Colonic mucosa (tissue), 4 donors: ENCODE data around the gene CPO. TPM values are rescaled to one million over a fixed set of nuclear protein-coding genes. Genes with fewer than 3 reads are reported as not detected.

Source experiments
- DNase-seq: peaks from one replicate; pipeline ENCODE4 v3.0.0-alpha.2; 2020
- H3K27ac ChIP-seq: fragments of 200-600 bp; one replicate; pipeline ENCODE4 v1.8.0; 2021
- H3K27me3 ChIP-seq: fragments of 200-600 bp; one replicate; pipeline ENCODE4 v1.8.0; 2021
- H3K36me3 ChIP-seq: fragments of 200-600 bp; one replicate; pipeline ENCODE4 v1.8.0; 2021
- H3K4me1 ChIP-seq: fragments of 200-600 bp; one replicate; pipeline ENCODE4 v1.8.0; 2021; ENCODE audit warnings: mild to moderate bottlenecking
- H3K4me3 ChIP-seq: fragments of 200-600 bp; one replicate; pipeline ENCODE4 v1.8.0; 2021
- H3K9ac ChIP-seq, 2 donors: one replicate each; pipeline ENCODE4 v1.7.0; 2013; ENCODE audit warnings: control low read depth in 2 of 2, low read depth in 2 of 2, low read length in 2 of 2
- H3K9me3 ChIP-seq: fragments of 200-600 bp; one replicate; pipeline ENCODE4 v1.8.0; 2021
- intact Hi-C: fragments of 100-400 bp; cut with DNase I; formaldehyde crosslinking; loops from one replicate; pipeline ENCODE4 v1.14.1; 2022
- total RNA-seq, 2 donors: library from RNA; stranded (reverse); fragmentation: NEBNext Ultra II Directional in 1 of 2; extraction: Animal tissue kit (Norgen Biotek cat#: 25700) in 1 of 2; gene quantifications; one replicate each; pipeline ENCODE4 v1.2.1, GENCODE V29; 2021
- TF ChIP-seq, protein P1 (sequence below): fragments of 200-600 bp; IDR thresholded peaks from one replicate; pipeline ENCODE4 v1.8.0; 2022; ENCODE audit warnings: antibody characterized with exemption, mild to moderate bottlenecking
- donor health status: healthy.
- donor health status: DM: no; HTN: no; CAD: no.
- donor health status: DM: no; HTN: no; CAD: no.

CPO gene
- total RNA-seq, 2 donors from 2014 or later, result not detected

DNA sequence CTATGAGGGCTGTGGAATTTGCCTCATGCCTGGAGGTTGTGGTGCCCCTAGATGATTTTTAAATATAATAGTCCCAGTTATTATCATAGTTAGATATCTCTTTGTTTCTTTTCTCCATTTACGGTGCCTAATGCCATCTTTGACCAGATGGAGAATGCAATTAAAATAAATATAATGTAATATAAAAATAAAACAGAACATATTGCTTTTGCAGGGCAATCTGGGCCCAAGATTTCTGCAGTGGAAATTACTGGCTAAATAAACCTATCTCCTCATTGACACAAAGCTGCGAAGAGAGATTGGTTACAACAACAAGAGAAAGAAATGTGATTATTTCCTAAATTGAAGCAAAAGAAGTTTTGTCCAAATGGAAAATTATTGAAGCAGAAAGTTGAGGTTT is 51.8 kb downstream of the CPO start:
- H3K36me3 ChIP-seq, result no peaks in the 10 kb centered on the region
- intact Hi-C loops, result no loop called here

DNA sequence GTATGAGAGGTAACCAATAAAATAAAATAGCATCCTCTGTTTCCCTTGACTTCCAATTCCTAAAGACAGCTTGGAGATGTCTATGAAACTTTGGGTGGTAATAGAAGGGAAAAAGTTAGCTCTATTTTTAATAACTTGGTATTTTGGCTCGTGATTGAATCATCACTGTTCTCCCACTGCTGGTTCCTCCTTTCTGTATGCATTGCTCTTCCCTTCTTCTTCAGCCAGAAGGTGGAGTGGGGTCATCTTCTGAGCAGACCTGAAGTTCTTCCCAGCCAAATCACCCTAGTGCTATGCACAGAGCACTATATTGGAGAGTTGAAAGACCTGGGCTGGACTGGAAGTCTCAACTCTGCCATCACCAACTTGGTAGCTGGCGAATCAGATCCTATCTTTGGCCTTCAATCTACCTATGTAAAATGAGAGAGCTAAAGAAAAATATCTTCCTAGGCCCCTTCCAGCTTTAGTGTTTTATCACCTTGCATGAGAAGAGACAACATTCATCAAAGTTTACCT is 54.1 kb downstream of the CPO start:
- TF ChIP-seq, protein P1, sequence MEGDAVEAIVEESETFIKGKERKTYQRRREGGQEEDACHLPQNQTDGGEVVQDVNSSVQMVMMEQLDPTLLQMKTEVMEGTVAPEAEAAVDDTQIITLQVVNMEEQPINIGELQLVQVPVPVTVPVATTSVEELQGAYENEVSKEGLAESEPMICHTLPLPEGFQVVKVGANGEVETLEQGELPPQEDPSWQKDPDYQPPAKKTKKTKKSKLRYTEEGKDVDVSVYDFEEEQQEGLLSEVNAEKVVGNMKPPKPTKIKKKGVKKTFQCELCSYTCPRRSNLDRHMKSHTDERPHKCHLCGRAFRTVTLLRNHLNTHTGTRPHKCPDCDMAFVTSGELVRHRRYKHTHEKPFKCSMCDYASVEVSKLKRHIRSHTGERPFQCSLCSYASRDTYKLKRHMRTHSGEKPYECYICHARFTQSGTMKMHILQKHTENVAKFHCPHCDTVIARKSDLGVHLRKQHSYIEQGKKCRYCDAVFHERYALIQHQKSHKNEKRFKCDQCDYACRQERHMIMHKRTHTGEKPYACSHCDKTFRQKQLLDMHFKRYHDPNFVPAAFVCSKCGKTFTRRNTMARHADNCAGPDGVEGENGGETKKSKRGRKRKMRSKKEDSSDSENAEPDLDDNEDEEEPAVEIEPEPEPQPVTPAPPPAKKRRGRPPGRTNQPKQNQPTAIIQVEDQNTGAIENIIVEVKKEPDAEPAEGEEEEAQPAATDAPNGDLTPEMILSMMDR, result no peak
- H3K36me3 ChIP-seq, result no peaks in the 10 kb centered on the region
- no peaks in the 10 kb centered on the region for H3K9me3 ChIP-seq
- no peaks in the 10 kb centered on the region for H3K27me3 ChIP-seq
- no peak overlapping the region for H3K9ac ChIP-seq
- no peaks in the 10 kb centered on the region for H3K4me1 ChIP-seq
- H3K4me3 ChIP-seq, result no peak overlapping the region
- intact Hi-C loops, result no loop called here
- DNase-seq, result no peak
- no peak overlapping the region for H3K27ac ChIP-seq

More for the DNA sequence above, 51.8 kb downstream of the CPO start:
- TF ChIP-seq, protein P1, result no peak
- H3K9ac ChIP-seq, result no peak overlapping the region
- no peaks in the 10 kb centered on the region for H3K27me3 ChIP-seq
- H3K4me1 ChIP-seq, result no peaks in the 10 kb centered on the region
- no peak for DNase-seq
- no peak overlapping the region for H3K27ac ChIP-seq
- H3K4me3 ChIP-seq, result no peak overlapping the region
- H3K9me3 ChIP-seq, result no peaks in the 10 kb centered on the region

DNA sequence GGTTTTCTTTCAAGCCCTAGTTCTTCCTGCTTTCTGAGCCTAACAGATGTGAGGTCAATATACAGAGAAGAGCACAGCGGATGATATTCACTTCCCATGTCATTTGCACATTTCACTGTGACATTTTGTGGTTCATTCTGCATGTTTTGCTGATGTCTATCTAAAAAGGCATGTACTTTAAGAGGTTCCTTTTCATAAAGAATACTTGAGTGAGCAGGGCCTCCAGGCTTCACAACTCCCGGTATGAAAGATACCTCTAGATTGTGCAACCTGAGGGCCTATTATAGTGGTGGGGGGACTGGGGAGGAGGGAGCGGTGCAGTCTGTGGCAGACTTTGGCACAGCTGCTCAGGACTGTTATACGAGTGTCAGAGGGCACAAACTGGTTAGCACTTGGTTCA is 54.6 kb downstream of the CPO start:
- Histone ChIP-seq H3K36me3 (no peaks in the 10 kb centered on the region), H3K4me1 (no peaks in the 10 kb centered on the region), H3K9me3 (no peaks in the 10 kb centered on the region), H3K9ac (no peak overlapping the region), H3K27ac (no peak overlapping the region), H3K4me3 (no peak overlapping the region), H3K27me3 (no peaks in the 10 kb centered on the region)
- no peak for DNase-seq
- TF ChIP-seq, protein P1, result no peak
- intact Hi-C loops, result no loop called here

DNA sequence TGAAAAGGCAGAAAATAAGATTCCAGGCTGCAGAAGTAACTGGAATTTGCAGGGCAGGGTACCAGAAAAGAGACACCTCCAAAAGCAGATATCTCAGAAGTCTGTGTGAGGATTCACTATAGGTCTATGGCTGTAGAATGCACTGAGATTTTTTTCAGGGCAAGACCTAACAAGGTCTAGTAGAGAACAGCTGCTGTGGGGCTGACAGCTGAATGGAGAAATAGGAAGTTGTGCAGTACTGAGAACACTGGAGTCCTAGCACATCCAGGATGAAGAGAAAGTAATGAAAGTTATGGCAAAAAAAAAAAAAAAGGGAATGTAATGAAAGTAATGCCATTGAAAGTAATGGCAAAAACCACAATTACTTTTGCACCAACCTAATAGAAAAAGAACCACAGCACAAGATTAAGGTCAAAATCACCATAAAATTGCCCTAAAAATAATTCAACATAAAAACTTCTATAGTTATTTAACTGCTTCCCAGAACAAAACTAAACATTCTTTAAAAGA is 57.3 kb downstream of the CPO start:
- DNase-seq, result no peak
- no peaks in the 10 kb centered on the region for H3K27me3 ChIP-seq
- no peak overlapping the region for H3K4me3 ChIP-seq
- no peak overlapping the region for H3K9ac ChIP-seq
- H3K36me3 ChIP-seq, result no peaks in the 10 kb centered on the region
- H3K4me1 ChIP-seq, result no peaks in the 10 kb centered on the region
- TF ChIP-seq, protein P1, result no peak
- H3K27ac ChIP-seq, result no peak overlapping the region
- intact Hi-C loops, result no loop called here
- no peaks in the 10 kb centered on the region for H3K9me3 ChIP-seq

DNA sequence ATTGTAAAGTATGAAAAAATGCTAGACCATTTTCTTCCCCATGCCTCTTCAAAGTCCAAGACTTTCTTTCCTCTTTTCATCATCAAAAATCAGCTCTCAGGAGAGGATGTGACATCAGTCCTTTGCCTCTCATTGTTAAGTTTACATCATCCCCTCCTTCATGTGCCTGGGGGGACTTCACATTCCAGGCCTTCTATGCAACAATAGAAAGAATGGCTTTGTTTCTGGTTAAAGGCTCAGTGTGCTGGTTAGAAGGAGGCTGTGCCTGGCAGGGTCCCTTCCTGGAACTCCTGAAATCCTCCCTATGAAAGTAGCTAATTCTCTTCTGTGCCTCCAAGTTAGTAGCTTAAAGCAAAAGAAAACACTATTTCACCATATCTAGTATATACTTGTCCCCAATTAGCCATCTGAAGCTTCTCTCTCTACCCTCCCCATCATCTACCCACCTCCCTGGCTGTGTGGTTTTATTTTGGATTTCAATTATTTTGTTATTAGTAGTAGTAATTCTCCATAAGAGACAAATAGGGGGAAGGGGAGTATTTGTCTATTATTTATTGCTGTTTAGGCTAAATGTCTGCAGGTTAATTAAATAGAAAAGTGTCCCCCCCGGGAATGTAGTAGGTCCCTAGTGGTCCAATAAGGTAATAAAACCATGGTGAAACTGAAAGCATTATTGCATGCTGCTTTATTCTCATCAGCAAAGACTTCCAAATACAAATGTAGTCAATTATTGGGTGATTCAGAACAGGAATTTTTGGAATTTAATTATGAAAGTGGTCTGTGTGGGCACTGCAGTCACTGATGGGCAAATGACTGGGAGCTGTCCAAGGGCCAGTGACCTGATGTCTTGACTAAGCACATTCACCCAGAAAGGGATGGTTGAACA is 69.0 kb downstream of the CPO start:
- Histone ChIP-seq H3K4me3 (no peak overlapping the region), H3K36me3 (no peaks in the 10 kb centered on the region), H3K9ac (no peak overlapping the region), H3K4me1 (no peaks in the 10 kb centered on the region), H3K27ac (no peak overlapping the region), H3K27me3 (no peaks in the 10 kb centered on the region), H3K9me3 (no peaks in the 10 kb centered on the region)
- no peak for DNase-seq
- intact Hi-C loops, result no loop called here
- TF ChIP-seq, protein P1, result no peak
